Measurements from ENCODE around the gene TMEM52B.
"Not testable (repeated sequence)": the region's sequence is repeated elsewhere in the genome, so short reads cannot be mapped to it uniquely, and the experiment has no call there.

Gene TMEM52B

DNA sequence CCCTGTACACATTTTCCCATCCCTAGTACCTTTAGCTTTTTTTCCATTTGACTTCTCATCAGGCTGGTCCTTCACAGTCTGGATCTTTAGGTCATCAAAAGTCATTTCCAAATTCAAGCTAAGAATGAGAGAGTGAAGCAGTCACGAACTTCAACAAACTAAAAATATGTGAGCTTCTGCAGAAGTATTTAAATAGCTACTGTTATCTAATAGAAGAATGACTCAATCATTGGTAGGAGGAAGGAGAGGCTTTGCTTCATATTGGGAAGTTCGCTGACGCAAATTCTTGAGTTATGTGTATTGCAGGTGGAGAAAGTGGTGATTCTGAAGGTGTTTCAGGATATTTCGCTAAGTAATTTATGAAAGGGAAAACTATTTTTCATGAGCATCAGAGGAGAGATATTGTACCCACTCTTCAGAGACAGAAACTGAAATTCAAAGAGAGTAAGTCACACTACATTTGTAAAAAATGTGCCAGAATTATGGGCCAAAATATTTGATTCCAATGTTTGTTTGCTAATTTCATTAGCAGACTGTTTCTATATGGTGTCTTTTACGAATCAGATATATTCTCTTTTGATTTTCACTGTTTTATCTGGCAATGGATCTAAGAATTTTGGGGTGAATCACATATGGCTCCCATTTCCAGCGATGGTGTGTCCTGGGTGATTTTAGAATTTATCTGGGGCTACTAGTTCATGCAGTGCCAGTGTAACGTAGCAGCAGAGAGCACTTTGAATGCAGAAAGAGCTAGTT, 6.7 kb upstream of the TMEM52B start, which contains the start of gene OLR1:
TSS of gene OLR1 (minus strand) at position 160 of the 756 bp plus-strand sequence. CDS start at position 105, 55 bp downstream.
- no peak for DNase-seq

- DNase-seq: no peak
Measured at GRCh38 chr12:10174986-10175614, 3.7 kb upstream of the TMEM52B start.

GRCh38 chr12:10175846-10176636, 2.8 kb upstream of the TMEM52B start:
- no peak for DNase-seq

- no peak for DNase-seq
Measured at GRCh38 chr12:10179776-10180181, 947 bp downstream of the TMEM52B start.

GRCh38 chr12:10182354-10183049, 3.7 kb downstream of the TMEM52B start:
- no peak for DNase-seq

- no peak for DNase-seq
Measured at GRCh38 chr12:10184261-10184843, 5.5 kb downstream of the TMEM52B start.

- DNase-seq: peak; percentile 23
Measured at GRCh38 chr12:10186299-10186698, 7.5 kb downstream of the TMEM52B start.

- not testable (repeated sequence) for DNase-seq
Measured at GRCh38 chr12:10186958-10187357, 8.1 kb downstream of the TMEM52B start.

- DNase-seq: no peak
Measured at GRCh38 chr12:10189653-10190052, 10.8 kb downstream of the TMEM52B start.

GRCh38 chr12:10190558-10191388, 11.9 kb downstream of the TMEM52B start:
- DNase-seq: peak; percentile 66

DNA sequence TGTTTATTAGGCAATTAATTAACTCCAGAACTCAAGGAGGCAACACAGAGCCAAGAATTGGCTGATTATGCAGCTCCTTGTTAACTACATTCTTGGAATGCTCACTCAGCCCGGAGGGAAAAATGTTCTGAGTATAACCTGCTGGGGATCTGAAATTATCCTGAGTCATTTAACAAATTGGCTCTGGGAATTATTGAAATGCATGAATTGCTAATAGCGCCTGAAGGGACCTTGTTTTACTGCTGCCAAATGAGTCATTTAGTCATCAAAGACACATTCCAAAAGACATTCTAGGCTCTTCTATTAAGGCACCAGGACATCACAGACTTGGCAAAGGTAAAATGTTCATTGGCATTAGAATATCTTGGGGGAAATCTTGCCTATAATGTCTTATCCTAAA, 13.0 kb downstream of the TMEM52B start:
- DNase-seq: no peak

DNA sequence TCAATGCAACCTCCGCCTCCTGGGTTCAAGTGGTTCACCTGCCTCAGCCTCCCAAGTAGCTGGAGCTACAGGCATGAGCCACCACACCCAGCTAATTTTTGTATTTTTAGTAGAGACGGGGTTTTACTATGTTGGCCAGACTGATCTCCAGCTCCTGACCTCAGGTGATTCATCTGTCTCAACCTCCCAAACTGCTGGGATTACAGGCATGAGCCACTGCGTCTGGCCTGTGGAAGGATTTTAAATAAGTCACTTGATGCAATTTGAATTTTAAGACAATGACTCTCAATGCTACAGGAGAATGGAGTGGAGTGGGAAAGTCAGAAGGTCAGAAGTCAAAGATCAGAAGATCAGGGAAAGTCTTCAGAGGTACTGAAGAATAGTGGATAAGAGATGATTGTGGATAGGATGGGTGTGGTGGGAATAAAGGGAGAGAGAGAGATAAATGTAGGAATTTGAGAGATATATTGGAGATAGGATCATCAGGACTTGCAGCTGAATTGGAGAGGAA, 15.4 kb downstream of the TMEM52B start:
- no peak for DNase-seq

DNA sequence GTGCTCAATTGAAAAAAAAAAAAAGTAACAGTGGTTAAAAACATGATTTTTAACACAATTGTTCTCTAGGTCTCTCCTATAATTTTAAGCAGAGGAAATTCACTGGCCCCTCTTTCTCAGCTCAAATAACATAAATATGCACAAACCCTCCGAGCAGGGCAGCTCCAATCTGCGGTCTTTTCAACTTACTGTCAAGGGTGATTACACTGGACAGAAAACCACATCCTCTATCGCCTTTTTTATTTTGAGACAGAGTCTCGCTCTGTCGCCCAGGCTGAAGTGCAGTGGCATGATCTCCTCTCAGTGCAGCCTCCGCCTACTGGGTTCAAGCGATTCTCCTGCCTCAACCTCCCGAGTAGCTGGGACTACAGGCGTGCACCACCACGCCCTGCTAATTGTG, 17.4 kb downstream of the TMEM52B start:
- DNase-seq: peak; percentile 14

DNA sequence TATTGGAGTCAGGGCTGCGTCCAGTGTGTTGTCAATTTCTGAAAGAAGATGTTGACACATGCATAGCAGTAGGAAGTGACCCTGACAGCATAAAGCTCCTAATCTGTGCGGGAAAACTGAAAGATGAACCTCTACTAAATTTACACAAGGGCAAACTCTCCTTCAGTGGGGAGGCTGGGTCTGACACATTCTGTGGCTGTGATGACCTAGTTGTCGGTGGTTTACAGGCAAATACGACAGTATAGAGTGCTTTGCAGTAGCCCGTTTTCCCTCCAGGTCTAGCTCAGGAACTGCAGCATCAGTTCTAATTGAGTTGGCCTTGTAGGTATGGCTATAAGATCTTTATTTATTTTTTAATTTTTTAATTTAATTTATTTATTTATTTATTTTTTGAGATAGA, 19.0 kb downstream of the TMEM52B start:
- DNase-seq: no peak

DNA sequence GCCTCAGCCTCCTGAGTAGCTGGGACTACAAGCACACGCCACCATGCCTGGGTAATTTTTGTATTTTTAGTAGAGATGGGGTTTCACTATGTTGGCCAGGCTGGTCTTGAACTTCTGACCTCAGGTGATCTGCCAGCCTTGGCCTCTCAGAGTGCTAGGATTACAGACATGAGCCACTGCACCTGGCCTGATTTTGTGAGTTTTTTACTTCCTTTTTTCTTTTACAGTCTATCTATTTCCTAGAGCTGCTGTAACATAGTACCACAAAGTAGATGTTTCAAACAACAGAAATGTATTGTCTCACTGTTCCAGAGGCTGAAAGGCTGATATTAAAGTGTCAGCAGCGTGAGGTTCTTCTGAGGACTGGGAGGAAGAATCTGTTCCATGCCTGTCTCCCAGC, 25.7 kb downstream of the TMEM52B start:
- DNase-seq: not testable (repeated sequence)

DNA sequence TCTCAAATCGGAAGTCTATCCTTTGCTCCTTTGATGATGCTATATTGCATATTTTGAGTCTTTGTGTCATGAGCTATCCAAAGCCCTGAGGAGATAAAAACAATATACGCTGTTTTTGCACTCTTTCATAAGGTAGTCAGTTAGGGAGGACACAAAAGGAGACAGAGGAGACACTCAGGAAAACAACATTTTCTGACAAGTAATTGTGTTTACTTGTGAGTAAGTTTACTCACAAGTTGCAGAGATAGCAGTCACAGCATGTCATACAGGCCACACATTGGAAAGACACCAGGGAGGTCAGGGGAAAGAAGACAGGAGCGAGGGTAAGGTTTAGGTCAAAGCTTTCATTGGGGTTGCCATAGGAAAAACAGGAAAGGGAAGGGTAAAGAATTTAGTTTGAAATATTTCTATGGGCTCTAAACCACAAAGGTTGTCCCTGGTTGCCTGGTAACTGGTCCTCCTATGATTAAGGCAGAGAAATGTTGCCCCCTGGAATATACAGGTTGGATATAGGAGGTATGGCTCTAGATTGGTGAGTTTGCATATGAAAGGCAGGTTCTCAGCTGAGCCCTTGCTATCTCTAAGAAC, 26.5 kb downstream of the TMEM52B start:
- no peak for DNase-seq

- no peak for DNase-seq
Measured at GRCh38 chr12:10207136-10207535, 28.3 kb downstream of the TMEM52B start.

DNA sequence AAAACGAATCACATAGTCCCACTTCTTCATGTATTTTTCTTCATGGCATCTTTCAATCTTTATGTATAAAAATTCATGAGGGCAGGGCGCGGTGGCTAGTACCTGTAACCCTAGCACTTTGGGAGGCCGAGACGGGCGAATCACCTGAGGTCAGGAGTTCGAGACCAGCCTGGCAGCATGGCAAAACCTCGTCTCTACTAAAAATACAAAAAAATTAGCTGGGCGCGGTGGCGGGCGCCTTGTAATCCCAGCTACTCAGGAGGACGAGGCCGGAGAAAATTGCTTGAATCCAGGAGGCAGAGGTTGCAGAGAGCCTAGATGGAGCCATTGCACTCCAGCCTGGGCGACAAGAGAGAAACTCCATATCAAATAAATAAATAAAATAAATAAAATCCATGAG, 31.4 kb downstream of the TMEM52B start:
- DNase-seq: no peak

GRCh38 chr12:10211101-10211939, 32.5 kb downstream of the TMEM52B start:
- no peak for DNase-seq
